Bronchial epithelial cell (primary cell): ENCODE measurements around the gene ACSF2. TPM values are rescaled to one million over a fixed set of nuclear protein-coding genes. Genes with fewer than 3 reads are reported as not detected.

Experiments
- DNase-seq: peaks from one replicate; pipeline ENCODE4 v3.0.0-alpha.2; 2010; ENCODE audit warnings: low read depth
- FAIRE-seq: peaks from 2 replicates; lab custom pipeline; 2011; peaks lifted over from hg19 to GRCh38; lab: Jason Lieb, UNC
- H3K27me3 ChIP-seq: 2 replicates; pipeline ENCODE4 v1.5.1; 2011; ENCODE audit warnings: low read length; ENCODE audit not compliant: control insufficient read depth, insufficient read depth
- H3K36me3 ChIP-seq: 2 replicates; pipeline ENCODE4 v1.5.1; 2011; ENCODE audit warnings: low read length; ENCODE audit not compliant: control insufficient read depth, insufficient read depth
- H3K4me3 ChIP-seq: 2 replicates; pipeline ENCODE4 v1.5.1; 2011; ENCODE audit warnings: mild to moderate bottlenecking, low read depth, low read length, control low read depth
- total RNA-seq: library from RNA; depleted of rRNA; stranded (reverse); fragments of >200 nt; gene quantifications from 2 replicates; pipeline ENCODE4 v1.2.1, GENCODE V29; 2014
- TF ChIP-seq, protein P1 (sequence below): IDR thresholded peaks from 2 replicates; pipeline ENCODE4 v1.5.1; 2011; ENCODE audit warnings: mild to moderate bottlenecking, moderate library complexity, low read length, control low read depth, inconsistent platforms; ENCODE audit not compliant: insufficient read depth, severe bottlenecking

ACSF2 gene
- total RNA-seq, 1 donor from 2014 or later, result 14.7 TPM

DNA sequence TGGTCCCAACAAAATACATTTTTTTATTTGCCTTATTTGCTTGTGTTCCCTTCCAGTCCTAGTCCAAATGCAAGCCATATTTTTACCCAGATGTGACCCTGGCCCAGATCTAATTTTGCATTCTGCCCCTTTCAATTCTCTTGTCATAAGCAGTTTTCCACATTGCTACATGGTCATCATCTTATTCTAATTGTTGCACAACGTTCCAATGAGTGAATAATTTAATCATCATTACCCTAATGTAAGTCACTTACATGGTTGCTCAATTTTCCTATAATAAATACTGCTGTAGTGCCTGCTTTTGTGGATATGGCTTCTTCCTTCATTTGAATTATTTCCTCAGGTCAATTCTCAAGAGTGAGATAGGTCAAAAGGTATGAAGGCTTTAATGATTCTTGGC lies 65.5 kb downstream of the ACSF2 start:
- H3K27me3 ChIP-seq, result no peaks in the 10 kb centered on the region
- DNase-seq (peak; percentile 70), FAIRE-seq (no peak)
- H3K36me3 ChIP-seq, result no peaks in the 10 kb centered on the region
- no peak overlapping the region for H3K4me3 ChIP-seq
- TF ChIP-seq, protein P1, sequence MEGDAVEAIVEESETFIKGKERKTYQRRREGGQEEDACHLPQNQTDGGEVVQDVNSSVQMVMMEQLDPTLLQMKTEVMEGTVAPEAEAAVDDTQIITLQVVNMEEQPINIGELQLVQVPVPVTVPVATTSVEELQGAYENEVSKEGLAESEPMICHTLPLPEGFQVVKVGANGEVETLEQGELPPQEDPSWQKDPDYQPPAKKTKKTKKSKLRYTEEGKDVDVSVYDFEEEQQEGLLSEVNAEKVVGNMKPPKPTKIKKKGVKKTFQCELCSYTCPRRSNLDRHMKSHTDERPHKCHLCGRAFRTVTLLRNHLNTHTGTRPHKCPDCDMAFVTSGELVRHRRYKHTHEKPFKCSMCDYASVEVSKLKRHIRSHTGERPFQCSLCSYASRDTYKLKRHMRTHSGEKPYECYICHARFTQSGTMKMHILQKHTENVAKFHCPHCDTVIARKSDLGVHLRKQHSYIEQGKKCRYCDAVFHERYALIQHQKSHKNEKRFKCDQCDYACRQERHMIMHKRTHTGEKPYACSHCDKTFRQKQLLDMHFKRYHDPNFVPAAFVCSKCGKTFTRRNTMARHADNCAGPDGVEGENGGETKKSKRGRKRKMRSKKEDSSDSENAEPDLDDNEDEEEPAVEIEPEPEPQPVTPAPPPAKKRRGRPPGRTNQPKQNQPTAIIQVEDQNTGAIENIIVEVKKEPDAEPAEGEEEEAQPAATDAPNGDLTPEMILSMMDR, result no peak

DNA sequence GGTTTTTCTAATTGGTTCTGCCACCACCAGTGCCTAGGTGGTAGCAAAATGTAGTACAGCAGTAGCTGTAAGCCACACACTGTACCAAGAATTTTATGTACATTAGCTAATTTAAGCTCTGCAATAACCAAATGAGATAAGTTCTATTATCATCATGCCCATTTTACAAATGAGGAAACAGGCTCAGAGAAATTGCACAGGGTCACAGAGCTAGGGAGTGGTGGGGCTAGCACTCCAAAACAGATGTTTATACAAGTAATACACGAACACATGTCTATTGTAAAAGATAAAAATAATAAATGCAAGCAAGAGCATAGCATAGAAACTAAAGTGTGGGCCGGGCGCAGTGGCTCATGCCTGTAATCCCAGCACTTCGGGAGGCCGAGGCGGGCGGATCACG lies 66.2 kb downstream of the ACSF2 start:
- TF ChIP-seq, protein P1, result no peak
- FAIRE-seq (no peak), DNase-seq (no peak)

DNA sequence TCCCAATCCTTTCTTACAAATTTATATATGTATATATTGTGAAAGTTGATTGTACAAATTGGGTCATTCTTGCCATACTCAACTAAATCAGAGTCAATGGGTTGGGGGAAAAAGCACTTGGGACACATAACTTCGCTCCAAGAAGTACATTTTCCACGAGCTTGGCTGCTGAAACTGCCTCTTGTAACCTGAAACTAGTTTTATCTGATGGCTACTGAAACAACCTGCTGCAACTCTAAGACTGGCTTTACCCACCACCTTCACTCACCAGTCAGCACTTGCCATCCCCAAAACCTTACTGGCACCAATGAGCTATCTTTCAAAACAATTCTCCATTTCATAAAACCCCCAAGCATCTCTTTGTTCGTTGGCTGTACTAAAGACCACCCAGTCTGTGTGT lies 67.7 kb downstream of the ACSF2 start:
- H3K36me3 ChIP-seq, result no peaks in the 10 kb centered on the region
- DNase-seq, result no peak

More for the DNA sequence above, 66.2 kb downstream of the ACSF2 start:
- Histone ChIP-seq H3K27me3 (no peaks in the 10 kb centered on the region), H3K4me3 (no peak overlapping the region), H3K36me3 (no peaks in the 10 kb centered on the region)

DNA sequence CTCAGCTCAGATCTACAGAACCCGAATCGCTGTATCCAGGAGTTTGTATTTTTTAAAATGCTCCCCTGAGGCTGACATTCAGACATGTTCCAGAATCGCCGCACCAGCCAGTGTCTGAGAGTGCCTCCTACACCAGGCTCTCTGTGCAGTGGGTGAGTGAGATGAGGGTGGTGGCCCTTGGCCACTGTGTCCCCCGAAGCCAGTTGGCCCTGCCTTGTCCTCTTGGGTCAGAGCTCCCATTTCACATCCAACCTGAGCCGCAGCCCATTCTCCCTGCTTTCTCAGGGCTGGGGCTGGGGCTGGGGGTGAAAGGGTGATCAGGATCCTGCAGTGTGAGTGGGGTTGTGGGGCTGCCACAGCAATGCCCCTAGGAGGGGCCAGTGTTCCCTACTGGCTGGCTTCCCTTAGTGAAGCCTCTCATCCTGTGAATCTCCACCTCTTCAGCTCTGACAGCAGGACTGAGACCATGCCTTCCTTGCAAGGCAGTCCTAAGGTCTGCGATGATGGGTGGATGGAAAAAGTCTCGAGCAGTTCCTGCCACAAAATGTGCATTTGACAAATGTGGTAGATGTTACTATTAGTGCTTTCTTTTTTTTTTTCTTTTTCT lies 69.3 kb downstream of the ACSF2 start:
- FAIRE-seq, result no peak
- Histone ChIP-seq H3K4me3 (no peak overlapping the region), H3K27me3 (no peaks in the 10 kb centered on the region), H3K36me3 (no peaks in the 10 kb centered on the region)
- DNase-seq, result no peak
- TF ChIP-seq, protein P1, result no peak

More for the DNA sequence above, 67.7 kb downstream of the ACSF2 start:
- Histone ChIP-seq H3K27me3 (no peaks in the 10 kb centered on the region), H3K4me3 (no peak overlapping the region)
- TF ChIP-seq, protein P1, result no peak
- no peak for FAIRE-seq

DNA sequence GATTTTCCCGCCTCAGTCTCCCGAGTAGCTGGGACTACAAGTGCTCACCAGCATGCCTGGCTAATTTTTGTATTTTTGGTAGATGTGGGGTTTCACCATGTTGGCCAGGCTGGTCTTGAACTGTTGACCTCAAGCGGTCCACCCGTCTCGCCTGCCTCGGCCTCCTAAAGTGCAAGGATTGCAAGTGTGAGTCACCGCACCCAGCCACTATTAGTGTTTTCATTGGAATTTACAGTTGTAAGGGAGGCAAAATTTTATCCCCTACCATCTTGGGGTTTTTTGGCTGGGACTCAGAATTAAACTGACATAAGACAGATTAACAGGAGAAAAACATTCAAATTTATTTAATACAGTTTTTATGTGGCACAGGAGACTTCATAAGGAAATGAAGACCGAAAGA lies 69.9 kb downstream of the ACSF2 start:
- TF ChIP-seq, protein P1, result no peak
- H3K27me3 ChIP-seq, result no peaks in the 10 kb centered on the region
- FAIRE-seq (no peak), DNase-seq (no peak)
- H3K36me3 ChIP-seq, result no peaks in the 10 kb centered on the region
- no peak overlapping the region for H3K4me3 ChIP-seq
